Left ventricle myocardium superior (tissue), 1 donor: ENCODE data around the gene PPAN. TPM values are rescaled to one million over a fixed set of nuclear protein-coding genes. Genes with fewer than 3 reads are reported as not detected.

ENCODE experiments used
- total RNA-seq: library from RNA; stranded (reverse); fragmentation: NEBNext Ultra II Directional; extraction: Animal tissue kit (Norgen Biotek cat#: 25700); gene quantifications from one replicate; pipeline ENCODE4 v1.2.1, GENCODE V29; 2021
- donor health status: DM: no; HTN: yes; CAD: no; lungs with severe emphysema.

Gene PPAN
- total RNA-seq, 1 donor from 2014 or later: 21.4 TPM

Other genes starting within 250 kb of the PPAN start
- 1.8 TPM for gene OLFM2, start 169.8 kb upstream of the PPAN start, total RNA-seq
- 9.6 TPM for gene COL5A3, start 95.9 kb upstream of the PPAN start, total RNA-seq
- not detected for gene RDH8, start 92.9 kb upstream of the PPAN start, total RNA-seq
- gene SHFL, start 20.0 kb upstream of the PPAN start, total RNA-seq: 8.2 TPM
- not detected for gene ANGPTL6, start 3.7 kb upstream of the PPAN start, total RNA-seq
- 4.2 TPM for gene P2RY11, start 5.3 kb downstream of the PPAN start, total RNA-seq
- 179 TPM for gene EIF3G, start 13.5 kb downstream of the PPAN start, total RNA-seq
- 25.1 TPM for gene DNMT1, start 88.6 kb downstream of the PPAN start, total RNA-seq
- gene S1PR2, start 125.0 kb downstream of the PPAN start, total RNA-seq: 5.3 TPM
- 71.2 TPM for gene MRPL4, start 145.9 kb downstream of the PPAN start, total RNA-seq
- 7.3 TPM for gene ICAM1, start 164.8 kb downstream of the PPAN start, total RNA-seq
- 0.52 TPM for gene ICAM4, start 180.6 kb downstream of the PPAN start, total RNA-seq
- 0.32 TPM for gene ICAM5, start 183.6 kb downstream of the PPAN start, total RNA-seq
- gene ZGLP1, start 203.5 kb downstream of the PPAN start, total RNA-seq: 0.87 TPM
- gene FDX2, start 209.7 kb downstream of the PPAN start, total RNA-seq: 18.2 TPM
- gene RAVER1, start 227.2 kb downstream of the PPAN start, total RNA-seq: 12.3 TPM
- 25.3 TPM for gene ICAM3, start 233.3 kb downstream of the PPAN start, total RNA-seq